Heart right ventricle (tissue), 16 donors: ENCODE measurements around the gene TULP3. TPM values are rescaled to one million over a fixed set of nuclear protein-coding genes. Genes with fewer than 3 reads are reported as not detected.

ENCODE experiments used
- ATAC-seq, 8 donors: fragments of 200-7000 bp; cut with Tn5 transposase; one replicate each; pipeline ENCODE4 v1.9.1; 2020; ENCODE audit warnings: mild to moderate bottlenecking in 8 of 8, moderate library complexity in 8 of 8, moderate number of reproducible peaks in 1 of 8
- DNase-seq, 2 donors: peaks; one replicate each; pipeline ENCODE4 v3.0.0-alpha.2; 2020
- H3K27ac ChIP-seq, 10 donors: fragments of 200-600 bp; sonication (generic) in 2 of 10; one replicate each; pipeline versions ENCODE4 v1.5.0 to v1.8.0; 2020 to 2022; ENCODE audit warnings: mild to moderate bottlenecking in 3 of 10
- H3K27me3 ChIP-seq, 7 donors: fragments of 200-600 bp; one replicate each; pipeline ENCODE4 v1.8.0; 2021 to 2022; ENCODE audit warnings: mild to moderate bottlenecking in 2 of 7
- H3K36me3 ChIP-seq, 9 donors: fragments of 200-600 bp; sonication (generic) in 1 of 9; one replicate each; pipeline versions ENCODE4 v1.5.0 to v1.8.0; 2020 to 2022; ENCODE audit warnings: mild to moderate bottlenecking in 2 of 9
- H3K4me1 ChIP-seq, 9 donors: fragments of 200-600 bp; sonication (generic) in 1 of 9; one replicate each; pipeline versions ENCODE4 v1.5.0 to v1.8.0; 2020 to 2022; ENCODE audit warnings: mild to moderate bottlenecking in 4 of 9
- H3K4me3 ChIP-seq, 10 donors: fragments of 200-600 bp; sonication (generic) in 2 of 10; one replicate each; pipeline versions ENCODE4 v1.5.0 to v1.8.0; 2020 to 2022; ENCODE audit warnings: mild to moderate bottlenecking in 7 of 10, moderate library complexity in 2 of 10
- H3K9me3 ChIP-seq, 11 donors: fragments of 200-600 bp in 10 of 11; sonication (generic) in 2 of 11; one replicate each; pipeline versions ENCODE4 v1.5.0 to v1.8.0; 2013 to 2022; ENCODE audit warnings: mild to moderate bottlenecking in 2 of 11, control low read depth in 1 of 11, moderate library complexity in 1 of 11
- CTCF ChIP-seq, 9 donors: fragments of 200-600 bp; sonication (generic) in 2 of 9; IDR thresholded peaks; one replicate each; pipeline versions ENCODE4 v1.5.0 to v1.8.0; 2021 to 2022; ENCODE audit warnings: antibody characterized with exemption in 9 of 9, mild to moderate bottlenecking in 5 of 9, moderate library complexity in 1 of 9
- WGBS, 2 donors: extraction: QIAGEN DNeasy Blood & Tissue Kit; methylation state at CpG; one replicate each; pipeline ENCODE4 v1.1.7; 2013; ENCODE audit warnings: inconsistent platforms in 1 of 2; 5-methylcytosine and 5-hydroxymethylcytosine counted together
- intact Hi-C, 10 donors: fragments of 100-400 bp; cut with DNase I; formaldehyde crosslinking; loops; one replicate each; pipeline versions ENCODE4 v1.11.1 to v1.14.2; 2022
- polyA plus RNA-seq, 2 donors: library from polyadenylated mRNA; stranded (reverse); fragments of 200-250 nt; gene quantifications; one replicate each; pipeline ENCODE4 v1.2.3, GENCODE V29; 2013
- total RNA-seq, 10 donors: library from RNA; stranded (reverse); fragmentation: NEBNext Ultra II Directional in 3 of 10; extraction: Animal tissue kit (Norgen Biotek cat#: 25700) in 3 of 10; gene quantifications; one replicate each; pipeline versions ENCODE4 v1.2.1 to v1.2.4, GENCODE V29; 2021 to 2023
- donor health status: Arrhythmogenic right ventricular cardiomyopathy.
- donor health status: ischemic (EF 13 %, LVEDD 7.1; RV severe dilation, severe dysfunction).
- donor health status: healthy with polysubstance abuse.
- donor health status: DM: no; HTN: yes; CAD: no.
- donor health status: DM: no; HTN: no; CAD: no.
- donor health status: ischemic (EF 25% LVEDD 6.9; RV normal size, moderate dysfunction).
- donor health status: ischemic (EF 25% LVEDD 5.7; RV mildly dilated, moderate dysfunction).
- donor health status: healthy.
- donor health status: DM: yes; HTN: yes; CAD: no.
- donor health status: Ischemic cardiomyopathy.
- donor health status: ischemic (EF 35%, LVEDD 5.7; RV mildly dilated, moderate dysfunction).
- donor health status: nonischemic (EF 11% LVEDD 7.7; RV severe dilation, severe dysfunction).
- donor health status: DM: yes; HTN: yes; CAD: no.
- donor health status: PGD.
- donor health status: ischemic (EF 29% LVEDD 5.4; RV normal size, mild dysfunction).
- donor health status: nonischemic (EF 23%, LVEDD 6.1; RV moderate dilation, normal function).

Gene TULP3
- total and polyA plus RNA-seq, 12 donors = 4.0 to 7.3 (median 5.0) TPM

DNA sequence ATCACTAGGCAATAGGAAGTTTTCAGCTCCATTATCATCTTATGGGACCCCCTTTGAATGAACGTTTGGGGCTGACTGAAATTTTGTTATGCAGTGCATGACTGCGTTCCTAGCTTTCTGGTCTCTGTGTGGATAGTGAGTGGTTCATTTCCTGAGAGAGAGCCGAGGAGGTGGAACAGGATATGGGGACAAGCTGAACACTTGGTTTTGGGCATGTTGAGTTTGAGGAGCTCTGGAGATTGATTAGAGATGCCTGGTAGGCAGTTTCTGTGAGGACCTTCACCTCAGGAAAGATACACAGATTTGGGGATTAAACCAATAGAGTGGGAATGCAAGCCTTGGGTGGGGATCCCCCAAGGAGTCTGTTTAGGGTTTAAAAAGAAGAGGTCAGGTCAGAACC is 96.2 kb downstream of the TULP3 start:
- Histone ChIP-seq H3K27ac (no peak overlapping the region), H3K27me3 (no peaks in the 10 kb centered on the region), H3K4me3 (no peak overlapping the region), H3K4me1 (peaks cover 0 to 24% (median 12%) of the 10 kb centered on the region in 9 donors), H3K9me3 (peaks cover 0 to 16% (median 8%) of the 10 kb centered on the region in 11 donors), H3K36me3 (peaks cover 0 to 5% (median 0%) of the 10 kb centered on the region in 9 donors)
- TF ChIP-seq CTCF (IDR thresholded peaks at IDR 0.05) = no peak
- ATAC-seq (no peak), DNase-seq (no peak)
- 78 to 86% methylated on average over 3 of the region's 3 CpGs for whole genome bisulfite sequencing, 2 donors
- intact Hi-C loops = no loop called here

GRCh38 chr12:2988494-2988893 is 97.8 kb downstream of the TULP3 start:
- peaks cover 0 to 8% (median 0%) of the 10 kb centered on the region in 9 donors for H3K4me1 ChIP-seq

More at GRCh38 chr12:2988494-2988893, 97.8 kb downstream of the TULP3 start:
- no peak overlapping the region for H3K4me3 ChIP-seq
- no peaks in the 10 kb centered on the region for H3K27me3 ChIP-seq
- H3K36me3 ChIP-seq = peaks cover 0 to 5% (median 0%) of the 10 kb centered on the region in 9 donors
- no peak for TF ChIP-seq CTCF (IDR thresholded peaks at IDR 0.05)
- intact Hi-C loops = no loop called here
- ATAC-seq = no peak
- no peak overlapping the region for H3K27ac ChIP-seq
- peaks cover 0 to 16% (median 8%) of the 10 kb centered on the region in 11 donors for H3K9me3 ChIP-seq
- no peak for DNase-seq
- WGBS, 2 donors = 97 to 98% methylated on average over 5 of the region's 5 CpGs

Other genes with a start within 250 kb of the TULP3 start
- 10 to 100 TPM; 26.7 to 65.8 (median 49.1) TPM for gene FKBP4, start 95.9 kb upstream of the TULP3 start, total RNA-seq
- 10 to 100 TPM; 18.7 to 54.4 TPM for gene FKBP4, start 95.9 kb upstream of the TULP3 start, polyA plus RNA-seq
- gene ITFG2, start 78.2 kb upstream of the TULP3 start, total RNA-seq = 10 to 100 TPM; 10.9 to 20.4 (median 13.3) TPM
- 10 to 100 TPM; 10.4 to 30.3 TPM for gene ITFG2, start 78.2 kb upstream of the TULP3 start, polyA plus RNA-seq
- gene NRIP2, start 55.9 kb upstream of the TULP3 start, total RNA-seq = 1 to 10 TPM; 1.4 to 3.6 (median 2.5) TPM
- 1 to 10 TPM; 2.3 to 4.0 TPM for gene NRIP2, start 55.9 kb upstream of the TULP3 start, polyA plus RNA-seq
- not detected for gene TEX52, start 33.9 kb upstream of the TULP3 start, total RNA-seq
- gene TEX52, start 33.9 kb upstream of the TULP3 start, polyA plus RNA-seq = not detected
- 10 to 100 TPM in 1 of 10 donors, 1 to 10 TPM in 3, under 1 TPM in 5, not detected in 1; 0.19 to 10.9 (median 0.89) TPM for gene FOXM1, start 13.7 kb upstream of the TULP3 start, total RNA-seq
- gene FOXM1, start 13.7 kb upstream of the TULP3 start, polyA plus RNA-seq = under 1 TPM; 0.14 to 0.44 TPM
- gene RHNO1, start 13.7 kb upstream of the TULP3 start, total RNA-seq = 10 to 100 TPM in 2 of 10 donors, 1 to 10 TPM in 8; 3.7 to 10.9 (median 7.1) TPM
- 1 to 10 TPM; 2.5 to 5.3 TPM for gene RHNO1, start 13.7 kb upstream of the TULP3 start, polyA plus RNA-seq
- gene TEAD4, start 68.5 kb downstream of the TULP3 start, total RNA-seq = 10 to 100 TPM in 6 of 10 donors, 1 to 10 TPM in 4; 4.7 to 37.5 (median 11.4) TPM
- gene TEAD4, start 68.5 kb downstream of the TULP3 start, polyA plus RNA-seq = 10 to 100 TPM in 1 of 2 donors, 1 to 10 TPM in 1; 7.6 to 45.6 TPM
- 100 to 1,000 TPM; 105 to 401 (median 299) TPM for gene TSPAN9, start 186.5 kb downstream of the TULP3 start, total RNA-seq
- gene TSPAN9, start 186.5 kb downstream of the TULP3 start, polyA plus RNA-seq = 10 to 100 TPM; 63.0 to 83.9 TPM